ENCODE data around the gene ANGPTL4.
A peak's percentile ranks its signal among the peaks of the same experiment; 100 is the strongest.
"Not testable (repeated sequence)": the region's sequence is repeated elsewhere in the genome, so short reads cannot be mapped to it uniquely, and the experiment has no call there.

Gene ANGPTL4

GRCh38 chr19:8377598-8377997, 13.6 kb downstream of the ANGPTL4 start:
- Histone ChIP-seq H3K4me2 (no peak overlapping the region), H3K36me3 (peaks cover 61% of the 10 kb centered on the region), H3K27me3 (no peaks in the 10 kb centered on the region), H3K4me3 (no peak overlapping the region), H3K9ac (no peak overlapping the region), H3K27ac (no peak overlapping the region), H4K20me1 (no peaks in the 10 kb centered on the region), H3K4me1 (no peaks in the 10 kb centered on the region), H3K9me3 (peaks cover 9% of the 10 kb centered on the region; the same call in 1 of the 2 replicates)
- TF ChIP-seq Cebpa-rat (IDR thresholded peaks at IDR 0.05): no peak

GRCh38 chr19:8379156-8379891, 15.4 kb downstream of the ANGPTL4 start:
- peaks cover 47% of the 10 kb centered on the region for H3K36me3 ChIP-seq
- H3K4me1 ChIP-seq, H3K27me3 ChIP-seq, H3K4me2 ChIP-seq, H4K20me1 ChIP-seq, H3K9ac ChIP-seq, H3K27ac ChIP-seq, H3K4me3 ChIP-seq, H3K9me3 ChIP-seq: not testable (repeated sequence)

- not testable (repeated sequence) for H3K27me3 ChIP-seq, H3K27ac ChIP-seq, H3K4me3 ChIP-seq, H3K9ac ChIP-seq, H4K20me1 ChIP-seq, H3K4me2 ChIP-seq
- peaks cover 19% of the 10 kb centered on the region for H3K9me3 ChIP-seq
- peaks cover 12% of the 10 kb centered on the region; the same call in 1 of the 2 replicates for H3K4me1 ChIP-seq
- H3K36me3 ChIP-seq: peaks cover 27% of the 10 kb centered on the region
Observed at GRCh38 chr19:8384569-8384968, 20.6 kb downstream of the ANGPTL4 start.

GRCh38 chr19:8385103-8385502, 21.1 kb downstream of the ANGPTL4 start:
- Histone ChIP-seq H3K9me3 (peaks cover 16% of the 10 kb centered on the region), H3K4me1 (peaks cover 12% of the 10 kb centered on the region; the same call in 1 of the 2 replicates), H3K36me3 (peaks cover 22% of the 10 kb centered on the region)
- H3K27me3 ChIP-seq, H4K20me1 ChIP-seq, H3K4me3 ChIP-seq, H3K9ac ChIP-seq, H3K27ac ChIP-seq, H3K4me2 ChIP-seq: not testable (repeated sequence)

- not testable (repeated sequence) for H3K9ac ChIP-seq, H3K4me2 ChIP-seq, H3K27ac ChIP-seq, H3K27me3 ChIP-seq, H3K4me3 ChIP-seq, H4K20me1 ChIP-seq
- Histone ChIP-seq H3K9me3 (peaks cover 16% of the 10 kb centered on the region), H3K36me3 (peaks cover 21% of the 10 kb centered on the region), H3K4me1 (peaks cover 12% of the 10 kb centered on the region; the same call in 1 of the 2 replicates)
Observed at GRCh38 chr19:8385566-8385965, 21.6 kb downstream of the ANGPTL4 start.

GRCh38 chr19:8386419-8386818, 22.5 kb downstream of the ANGPTL4 start:
- H3K36me3 ChIP-seq: peaks cover 21% of the 10 kb centered on the region
- peaks cover 18% of the 10 kb centered on the region for H3K4me1 ChIP-seq
- not testable (repeated sequence) for H3K9ac ChIP-seq, H3K4me2 ChIP-seq, H3K4me3 ChIP-seq, H4K20me1 ChIP-seq, H3K27me3 ChIP-seq, H3K27ac ChIP-seq
- peaks cover 16% of the 10 kb centered on the region for H3K9me3 ChIP-seq

- Histone ChIP-seq H3K27ac (no peak overlapping the region), H3K4me1 (peaks cover 24% of the 10 kb centered on the region), H4K20me1 (peaks cover 13% of the 10 kb centered on the region), H3K27me3 (no peaks in the 10 kb centered on the region), H3K9ac (no peak overlapping the region), H3K4me3 (no peak overlapping the region), H3K9me3 (peaks cover 16% of the 10 kb centered on the region), H3K4me2 (no peak overlapping the region), H3K36me3 (peaks cover 21% of the 10 kb centered on the region)
- TF ChIP-seq Cebpa-rat (IDR thresholded peaks at IDR 0.05): no peak
Observed at GRCh38 chr19:8386990-8387389, 23.0 kb downstream of the ANGPTL4 start.

GRCh38 chr19:8387688-8388611, 24.0 kb downstream of the ANGPTL4 start:
- Histone ChIP-seq H3K4me1 (peaks cover 33% of the 10 kb centered on the region), H3K9ac (no peak overlapping the region), H3K4me2 (no peak overlapping the region), H3K27ac (no peak overlapping the region), H3K9me3 (peaks cover 16% of the 10 kb centered on the region), H4K20me1 (peaks cover 22% of the 10 kb centered on the region), H3K4me3 (no peak overlapping the region), H3K27me3 (no peaks in the 10 kb centered on the region), H3K36me3 (peaks cover 21% of the 10 kb centered on the region)
- TF ChIP-seq Cebpa-rat (IDR thresholded peaks at IDR 0.05): no peak

- no peak for TF ChIP-seq Cebpa-rat (IDR thresholded peaks at IDR 0.05)
- Histone ChIP-seq H3K9me3 (peaks cover 16% of the 10 kb centered on the region), H3K9ac (no peak overlapping the region), H3K27ac (no peak overlapping the region), H3K4me2 (peak overlapping the region; percentile 75; the same call in 1 of the 2 replicates), H4K20me1 (peaks cover 29% of the 10 kb centered on the region), H3K27me3 (no peaks in the 10 kb centered on the region), H3K36me3 (peaks cover 21% of the 10 kb centered on the region), H3K4me3 (no peak overlapping the region), H3K4me1 (peaks cover 40% of the 10 kb centered on the region)
Observed at GRCh38 chr19:8388612-8388958, 24.6 kb downstream of the ANGPTL4 start.

GRCh38 chr19:8389891-8390616, 26.1 kb downstream of the ANGPTL4 start, which contains the start of gene RAB11B:
Gene RAB11B (plus strand): TSS chr19:8390360. CDS start chr19:8390417, 57 bp downstream.
- H3K4me2 ChIP-seq: peak within 1 kb of the TSS; percentile 76

More at GRCh38 chr19:8389891-8390616, 26.1 kb downstream of the ANGPTL4 start, which contains the start of gene RAB11B:
- H3K4me3 ChIP-seq: peak within 1 kb of the TSS; percentile 96
- no peak for TF ChIP-seq Cebpa-rat (IDR thresholded peaks at IDR 0.05)
- peak within 1 kb of the TSS; percentile 100 for H3K9ac ChIP-seq
- H3K36me3 ChIP-seq: peaks cover 21% of the 10 kb centered on the region
- H4K20me1 ChIP-seq: peaks cover 43% of the 10 kb centered on the region
- H3K4me1 ChIP-seq: peaks cover 52% of the 10 kb centered on the region
- H3K27me3 ChIP-seq: no peaks in the 10 kb centered on the region
- peaks cover 16% of the 10 kb centered on the region for H3K9me3 ChIP-seq
- peak within 1 kb of the TSS; percentile 100 for H3K27ac ChIP-seq
